H9 (cell line): ENCODE measurements around the gene USP34. TPM values are rescaled to one million over a fixed set of nuclear protein-coding genes. Genes with fewer than 3 reads are reported as not detected.

Experiments
- DNase-seq: peaks from one replicate; pipeline ENCODE4 v3.0.0-alpha.2; 2017
- H2AFZ ChIP-seq: one replicate; pipeline ENCODE4 v1.6.1; 2013; ENCODE audit warnings: mild to moderate bottlenecking, low read length, control low read depth, moderate library complexity
- H2AK5ac ChIP-seq: 2 replicates; pipeline ENCODE4 v1.6.1; 2013; ENCODE audit warnings: low read length, control low read depth, mixed read lengths; ENCODE audit not compliant: insufficient read length
- H2BK120ac ChIP-seq: one replicate; pipeline ENCODE4 v1.6.1; 2013; ENCODE audit warnings: low read depth, mild to moderate bottlenecking, low read length, control low read depth, inconsistent platforms; ENCODE audit not compliant: poor library complexity, severe bottlenecking
- H2BK12ac ChIP-seq: 2 replicates; pipeline ENCODE4 v1.6.1; 2013; ENCODE audit warnings: low read length, control low read depth, mixed read lengths, low read depth; ENCODE audit not compliant: insufficient read length
- H2BK15ac ChIP-seq: 2 replicates; pipeline ENCODE4 v1.6.1; 2013; ENCODE audit warnings: low read depth, low read length, control low read depth
- H2BK20ac ChIP-seq: one replicate; pipeline ENCODE4 v1.6.1; 2013; ENCODE audit warnings: low read depth, mild to moderate bottlenecking, low read length, control low read depth, inconsistent platforms; ENCODE audit not compliant: poor library complexity, severe bottlenecking
- H2BK5ac ChIP-seq: 2 replicates; pipeline ENCODE4 v1.6.1; 2013; ENCODE audit warnings: low read length, control low read depth, mixed read lengths; ENCODE audit not compliant: insufficient read length
- H3K14ac ChIP-seq: 2 replicates; pipeline ENCODE4 v1.6.1; 2013; ENCODE audit warnings: low read length, control low read depth; ENCODE audit not compliant: insufficient read depth
- H3K18ac ChIP-seq: 2 replicates; pipeline ENCODE4 v1.6.1; 2013; ENCODE audit warnings: low read depth, mild to moderate bottlenecking, mixed read lengths, low read length, control low read depth; ENCODE audit not compliant: insufficient read length
- H3K23ac ChIP-seq: 2 replicates; pipeline ENCODE4 v1.6.1; 2013; ENCODE audit warnings: low read length, control low read depth, mixed read lengths, low read depth; ENCODE audit not compliant: insufficient read length
- H3K23me2 ChIP-seq: 2 replicates; pipeline ENCODE4 v1.6.1; 2013; ENCODE audit warnings: low read depth, mild to moderate bottlenecking, mixed read lengths, low read length, control low read depth; ENCODE audit not compliant: insufficient read length, poor library complexity, severe bottlenecking
- H3K27ac ChIP-seq: 2 replicates; pipeline ENCODE4 v1.5.1; 2013; ENCODE audit warnings: low read length, control low read depth, mixed read lengths, low read depth; ENCODE audit not compliant: insufficient read length
- H3K27me3 ChIP-seq: 2 replicates; pipeline ENCODE4 v1.6.1; 2013; ENCODE audit warnings: low read length, control low read depth, inconsistent platforms; ENCODE audit not compliant: insufficient read depth
- H3K4ac ChIP-seq: 2 replicates; pipeline ENCODE4 v1.6.1; 2013; ENCODE audit warnings: low read depth, mild to moderate bottlenecking, control low read depth, inconsistent platforms, low read length, moderate library complexity
- H3K4me1 ChIP-seq: 2 replicates; pipeline ENCODE4 v1.6.1; 2013; ENCODE audit warnings: low read length, control low read depth, inconsistent platforms; ENCODE audit not compliant: insufficient read depth
- H3K4me2 ChIP-seq: 2 replicates; pipeline ENCODE4 v1.6.1; 2013; ENCODE audit warnings: low read length, control low read depth, mixed read lengths; ENCODE audit not compliant: insufficient read length, insufficient read depth
- H3K56ac ChIP-seq: 2 replicates; pipeline ENCODE4 v1.6.1; 2013; ENCODE audit warnings: low read depth, mild to moderate bottlenecking, mixed read lengths, low read length, control low read depth; ENCODE audit not compliant: insufficient read length
- H3K79me1 ChIP-seq: 2 replicates; pipeline ENCODE4 v1.6.1; 2013; ENCODE audit warnings: low read depth, mild to moderate bottlenecking, moderate library complexity, low read length, control low read depth, inconsistent platforms; ENCODE audit not compliant: insufficient read depth, poor library complexity, severe bottlenecking
- H3K79me2 ChIP-seq: 2 replicates; pipeline ENCODE4 v1.6.1; 2013; ENCODE audit warnings: low read length, control low read depth, inconsistent platforms; ENCODE audit not compliant: insufficient read depth
- H3K9ac ChIP-seq: 2 replicates; pipeline ENCODE4 v1.6.1; 2013; ENCODE audit warnings: low read length, control low read depth, mixed read lengths; ENCODE audit not compliant: insufficient read length; ENCODE audit errors: extremely low read depth
- H3K9me3 ChIP-seq: one replicate; pipeline ENCODE4 v1.6.1; 2013; ENCODE audit warnings: low read depth, low read length, inconsistent platforms; ENCODE audit not compliant: control insufficient read depth
- H3T11ph ChIP-seq: one replicate; pipeline ENCODE4 v1.6.1; 2013; ENCODE audit warnings: mild to moderate bottlenecking, low read length, control low read depth, inconsistent platforms
- H4K20me1 ChIP-seq: one replicate; pipeline ENCODE4 v1.6.1; 2013; ENCODE audit not compliant: control insufficient read depth, insufficient read length, insufficient read depth
- H4K5ac ChIP-seq: 2 replicates; pipeline ENCODE4 v1.6.1; 2013; ENCODE audit warnings: low read depth, mild to moderate bottlenecking, mixed read lengths, low read length, control low read depth; ENCODE audit not compliant: insufficient read length
- H4K8ac ChIP-seq: replicated peaks from 2 replicates; pipeline ENCODE4 v1.6.1; 2013; ENCODE audit warnings: low read length, control low read depth, mixed read lengths, low read depth; ENCODE audit not compliant: insufficient read length
- H4K91ac ChIP-seq: 2 replicates; pipeline ENCODE4 v1.6.1; 2013; ENCODE audit warnings: low read depth, mild to moderate bottlenecking, moderate library complexity, mixed read lengths, low read length, control low read depth; ENCODE audit not compliant: insufficient read length
- H3K27ac Mint-ChIP-seq, 3 experiments: 2 replicates in 2 of 3; 3 replicates in 1 of 3; pipeline ENCODE4 v1.8.0; 2020 to 2021; ENCODE audit warnings: mixed read lengths in 3 of 3, mild to moderate bottlenecking in 1 of 3, moderate library complexity in 1 of 3
- H3K27me3 Mint-ChIP-seq: 2 replicates; pipeline ENCODE4 v1.8.0; 2021; ENCODE audit warnings: low read depth, mild to moderate bottlenecking, moderate library complexity, mixed read lengths
- H3K36me3 Mint-ChIP-seq, 3 experiments: 2 replicates in 2 of 3; 3 replicates in 1 of 3; pipeline ENCODE4 v1.8.0; 2020 to 2021; ENCODE audit warnings: low read depth in 3 of 3, mixed read lengths in 3 of 3; ENCODE audit not compliant: insufficient read depth in 1 of 3
- H3K4me1 Mint-ChIP-seq, 2 experiments: 2 replicates each; pipeline ENCODE4 v1.8.0; 2020; ENCODE audit warnings: mixed read lengths in 2 of 2
- H3K4me3 Mint-ChIP-seq, 2 experiments: 2 replicates in 1 of 2; 3 replicates in 1 of 2; pipeline ENCODE4 v1.8.0; 2020 to 2021; ENCODE audit warnings: mild to moderate bottlenecking in 2 of 2, mixed read lengths in 2 of 2, moderate library complexity in 1 of 2
- H3K9me3 Mint-ChIP-seq, 2 experiments: 2 replicates in 1 of 2; 3 replicates in 1 of 2; pipeline ENCODE4 v1.8.0; 2020; ENCODE audit warnings: mild to moderate bottlenecking in 2 of 2, mixed read lengths in 2 of 2, moderate library complexity in 1 of 2
- CTCF ChIP-seq: fragments of 200-600 bp; sonication (generic); conservative IDR thresholded peaks from 3 replicates; pipeline ENCODE4 v1.8.0; 2021; ENCODE audit warnings: antibody characterized with exemption, mild to moderate bottlenecking
- WGBS: extraction: QIAGEN DNeasy Blood & Tissue Kit; methylation state at CpG from one replicate; pipeline ENCODE4 v1.1.7; 2013; ENCODE audit warnings: missing lambda C conversion rate, low lambda C conversion rate, mixed read lengths; ENCODE audit not compliant: insufficient read length; ENCODE audit errors: extremely low coverage; 5-methylcytosine and 5-hydroxymethylcytosine counted together
- total RNA-seq: library from RNA; stranded (reverse); gene quantifications from 2 replicates; pipeline ENCODE4 v1.2.1, GENCODE V29; 2021

Gene USP34
- total RNA-seq, 1 experiment from 2014 or later, result 93.9 TPM

- Histone ChIP-seq H2BK120ac (no peak overlapping the region), H3K4me2 (no peak overlapping the region), H3K23me2 (no peaks in the 10 kb centered on the region), H3K18ac (no peak overlapping the region), H2BK15ac (no peak overlapping the region), H2AFZ (no peak overlapping the region), H3K14ac (no peak overlapping the region), H2BK12ac (no peak overlapping the region), H3K79me1 (peaks cover 7% of the 10 kb centered on the region), H3K9ac (no peak overlapping the region), H3T11ph (no peak overlapping the region), H4K91ac (no peak overlapping the region), H3K27me3 (no peaks in the 10 kb centered on the region), H3K9me3 (no peaks in the 10 kb centered on the region), H3K56ac (no peak overlapping the region), H3K27ac (no peak overlapping the region), H3K79me2 (peaks cover 37% of the 10 kb centered on the region; the same call in 1 of the 2 replicates), H3K4ac (no peak overlapping the region), H4K20me1 (no peaks in the 10 kb centered on the region), H2BK5ac (no peak overlapping the region), H3K4me1 (peaks cover 6% of the 10 kb centered on the region; the same call in 1 of the 2 replicates), H4K5ac (no peak overlapping the region), H3K23ac (no peak overlapping the region), H4K8ac (no peak overlapping the region), H2BK20ac (no peak overlapping the region), H2AK5ac (no peak overlapping the region)
- H3K27ac Mint-ChIP-seq, result peak overlapping the region in 1 of 3 experiments; percentile 90; a peak in 1 of 7 replicates
- no CpG with 5 or more reads among the region's 9 CpGs for WGBS
- H3K36me3 Mint-ChIP-seq, result peaks cover 0 to 12% (median 4%) of the 10 kb centered on the region in 3 experiments; a peak in 3 of 7 replicates
- DNase-seq, result no peak
- H3K27me3 Mint-ChIP-seq, result no peaks in the 10 kb centered on the region
- H3K4me3 Mint-ChIP-seq, result no peak overlapping the region
- no peaks in the 10 kb centered on the region for H3K9me3 Mint-ChIP-seq
- no peak for TF ChIP-seq CTCF
- H3K4me1 Mint-ChIP-seq, result peaks cover 23 to 33% of the 10 kb centered on the region in 2 experiments
Observed at GRCh38 chr2:61421611-61422010, 49.3 kb downstream of the USP34 start.
